GM18867 (cell line): ENCODE results near the gene KAZN.

Experiments used
- ATAC-seq: cut with Tn5 transposase; IDR thresholded peaks from one replicate; pipeline ENCODE4 v1.9.1; 2021; ENCODE audit warnings: mild to moderate bottlenecking, moderate library complexity; ENCODE audit not compliant: unreplicated experiment

Gene KAZN

GRCh38 chr1:14844356-14844755 lies 245.9 kb downstream of the KAZN start:
- no peak for ATAC-seq

- ATAC-seq: no peak
These were observed 246.6 kb downstream of the KAZN start for GRCh38 chr1:14844923-14845617.

- ATAC-seq: no peak
These were observed 247.4 kb downstream of the KAZN start for GRCh38 chr1:14845851-14846250.

GRCh38 chr1:14846688-14847087 lies 248.2 kb downstream of the KAZN start:
- ATAC-seq: no peak

- ATAC-seq: no peak
These were observed 249.7 kb downstream of the KAZN start for GRCh38 chr1:14848203-14848602.

- no peak for ATAC-seq
These were observed 250.1 kb downstream of the KAZN start for GRCh38 chr1:14848625-14849024.

- ATAC-seq: no peak
These were observed 250.6 kb downstream of the KAZN start for GRCh38 chr1:14849038-14849437.

GRCh38 chr1:14850563-14850962 lies 252.1 kb downstream of the KAZN start:
- ATAC-seq: no peak

- ATAC-seq: no peak
These were observed 253.3 kb downstream of the KAZN start for GRCh38 chr1:14851760-14852159.

GRCh38 chr1:14852291-14852690 lies 253.8 kb downstream of the KAZN start:
- no peak for ATAC-seq

- no peak for ATAC-seq
These were observed 255.0 kb downstream of the KAZN start for GRCh38 chr1:14853518-14853917.

GRCh38 chr1:14855268-14855667 lies 256.8 kb downstream of the KAZN start:
- ATAC-seq: no peak

- no peak for ATAC-seq
These were observed 257.3 kb downstream of the KAZN start for GRCh38 chr1:14855801-14856200.

GRCh38 chr1:14857436-14858195 lies 259.1 kb downstream of the KAZN start:
- ATAC-seq: no peak

- no peak for ATAC-seq
These were observed 263.8 kb downstream of the KAZN start for GRCh38 chr1:14862114-14862771.

- no peak for ATAC-seq
These were observed 266.6 kb downstream of the KAZN start for GRCh38 chr1:14865106-14865505.

GRCh38 chr1:14866911-14867612 lies 268.6 kb downstream of the KAZN start:
- ATAC-seq: no peak

- no peak for ATAC-seq
These were observed 270.7 kb downstream of the KAZN start for GRCh38 chr1:14869187-14869586.

GRCh38 chr1:14871218-14871970 lies 272.9 kb downstream of the KAZN start:
- ATAC-seq: no peak

- ATAC-seq: no peak
These were observed 274.3 kb downstream of the KAZN start for GRCh38 chr1:14872762-14873161.

GRCh38 chr1:14873677-14874076 lies 275.2 kb downstream of the KAZN start:
- ATAC-seq: no peak
